COLO668 (cell line): ENCODE measurements around the gene LHFPL6.
"Not testable (repeated sequence)": the region's sequence is repeated elsewhere in the genome, so short reads cannot be mapped to it uniquely, and the experiment has no call there.

ENCODE experiments used
- DNase-seq: peaks from one replicate; lab custom pipeline; 2025; ENCODE audit not compliant: unreplicated experiment; lab: John Stamatoyannopoulos, UW

Gene LHFPL6

DNA sequence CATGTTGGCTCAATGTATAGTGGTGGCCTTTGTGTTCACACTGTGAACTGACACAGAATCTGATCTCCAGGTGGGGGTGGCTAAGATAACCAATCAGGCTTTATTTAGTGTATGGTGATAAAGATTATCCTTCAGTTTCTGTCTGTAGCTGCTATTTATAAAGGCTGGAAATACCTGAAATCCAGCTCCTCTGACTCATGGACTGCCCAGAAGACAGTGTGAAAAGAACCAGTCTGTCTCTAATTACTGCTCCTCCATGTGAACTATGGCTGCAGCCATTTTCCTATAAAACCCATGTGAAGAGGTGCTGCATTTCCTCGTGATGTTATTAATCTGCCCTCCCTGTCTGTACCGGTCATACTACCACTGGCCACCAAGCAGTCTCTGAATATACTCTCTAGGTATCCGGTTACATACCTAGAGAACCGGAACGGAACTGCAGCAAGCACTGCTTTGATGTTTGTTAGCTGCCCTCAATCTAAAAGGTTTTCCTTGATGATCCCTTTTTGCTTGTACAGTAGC is 238.0 kb downstream of the LHFPL6 start:
- DNase-seq = peak; percentile 80

DNA sequence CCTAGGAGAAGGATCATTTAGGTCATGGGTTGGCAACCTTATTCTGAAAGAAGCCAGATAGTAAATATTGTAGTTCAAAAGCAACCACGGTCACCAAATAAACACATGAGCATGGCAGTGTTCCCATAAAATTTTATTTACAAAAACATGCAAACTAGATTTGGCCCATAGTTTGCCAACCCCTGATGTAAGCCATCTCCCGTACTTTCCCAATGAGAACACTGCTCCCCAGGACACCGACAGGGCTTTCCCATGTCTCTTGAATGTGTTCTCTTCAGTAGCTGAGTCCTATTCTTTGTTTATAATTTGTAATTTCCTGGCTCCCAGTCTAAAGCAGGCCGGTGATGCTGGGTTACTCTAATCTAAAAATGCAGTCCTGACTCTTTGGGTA is 239.6 kb downstream of the LHFPL6 start:
- DNase-seq = no peak

DNA sequence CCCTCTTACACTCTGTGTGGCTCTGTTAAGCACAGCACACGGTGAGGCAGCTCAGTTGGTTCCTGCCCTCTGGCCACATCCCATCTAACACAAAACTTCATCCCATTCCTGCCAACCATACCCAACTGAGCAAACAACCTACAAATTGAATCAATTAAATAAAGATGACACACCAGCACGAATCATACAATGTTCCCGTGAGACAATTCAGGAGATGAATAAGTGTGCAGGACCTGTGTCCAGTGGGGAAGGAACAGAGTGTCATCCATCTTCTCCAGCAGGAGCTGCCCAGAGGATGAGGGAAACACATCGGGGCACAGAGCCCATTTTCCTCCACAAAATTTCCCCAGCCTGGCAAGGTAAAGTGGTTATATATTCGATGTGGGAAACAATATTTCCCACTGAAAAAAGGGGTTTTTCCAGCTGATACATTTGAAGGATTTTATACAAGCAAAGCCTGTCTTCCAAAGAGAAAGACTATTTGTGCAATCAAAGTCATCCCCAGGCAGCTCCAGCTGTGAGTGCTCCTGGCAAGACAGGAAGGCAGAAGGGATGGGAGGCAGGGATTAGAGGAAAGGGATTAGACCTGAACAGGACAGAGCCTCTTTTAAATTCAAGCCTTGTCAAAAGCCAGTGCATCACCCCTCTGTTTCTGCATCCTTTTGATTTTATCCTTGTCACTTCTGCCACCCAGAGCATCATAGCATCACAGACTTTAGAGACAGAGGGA is 240.2 kb downstream of the LHFPL6 start:
- DNase-seq = no peak

DNA sequence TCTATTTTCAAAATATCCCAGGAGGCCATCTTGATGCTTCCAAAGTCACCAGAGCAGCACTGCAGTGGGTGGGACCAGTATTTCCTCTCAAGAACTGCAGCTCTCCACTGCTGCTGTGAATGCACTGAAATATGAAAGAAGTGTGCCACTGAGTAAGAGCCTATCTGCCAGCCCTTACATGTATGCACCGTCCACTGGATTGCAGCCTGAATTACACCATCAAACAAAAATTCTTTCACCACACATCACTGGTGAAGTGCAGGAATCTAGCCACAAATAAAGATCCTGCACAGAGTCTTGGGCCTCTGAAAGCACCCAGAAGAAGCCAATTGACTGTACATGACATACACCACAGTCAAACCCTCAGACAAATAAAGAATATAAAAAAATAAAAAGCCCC is 249.0 kb downstream of the LHFPL6 start:
- DNase-seq = no peak

DNA sequence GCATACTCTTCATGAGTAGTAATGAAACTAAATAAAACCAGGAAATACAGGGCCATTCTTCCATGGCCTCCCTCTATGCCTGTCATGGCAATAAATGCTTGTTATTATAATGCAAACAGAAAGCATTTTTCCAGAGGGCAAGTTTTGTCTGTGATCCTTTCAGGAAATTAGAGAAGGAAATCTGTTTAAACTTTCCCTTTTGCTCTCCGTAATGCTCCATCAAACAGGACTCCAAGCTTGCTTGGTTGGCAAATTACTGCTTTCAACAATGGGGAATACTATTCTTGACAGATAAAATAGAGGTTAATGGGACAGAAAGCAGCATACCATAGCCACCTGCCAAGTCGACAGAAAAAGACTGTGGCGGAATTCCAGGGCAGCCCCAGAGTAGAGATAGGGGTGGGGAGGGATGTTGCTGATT is 252.5 kb downstream of the LHFPL6 start:
- DNase-seq = no peak

DNA sequence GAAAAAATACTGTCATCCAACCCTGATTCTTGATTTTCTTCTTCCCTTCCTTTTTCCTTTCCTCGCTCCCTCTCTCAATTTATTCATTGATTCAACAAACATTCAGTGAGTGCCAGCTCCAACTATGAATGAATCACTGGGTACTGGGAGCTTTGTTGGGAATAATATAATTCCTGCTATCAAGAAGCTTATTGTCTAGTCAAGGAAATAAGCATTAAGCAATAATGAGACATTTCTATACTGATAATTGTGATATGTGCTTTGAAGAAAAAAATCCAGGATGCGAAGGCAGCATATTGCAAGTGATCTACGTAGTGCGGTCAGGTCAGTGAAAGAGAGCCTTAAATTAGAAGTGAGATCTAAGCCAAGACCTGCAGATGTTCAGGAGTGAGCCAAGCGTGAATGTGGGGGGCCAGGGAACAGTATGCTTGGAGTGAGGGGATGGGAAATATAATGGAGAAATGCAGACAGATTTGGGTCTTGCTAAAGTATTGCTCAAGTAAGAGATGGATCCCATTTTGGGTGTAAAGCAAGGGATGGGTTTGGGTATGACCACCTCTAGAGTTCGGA is 253.5 kb downstream of the LHFPL6 start:
- DNase-seq = no peak

DNA sequence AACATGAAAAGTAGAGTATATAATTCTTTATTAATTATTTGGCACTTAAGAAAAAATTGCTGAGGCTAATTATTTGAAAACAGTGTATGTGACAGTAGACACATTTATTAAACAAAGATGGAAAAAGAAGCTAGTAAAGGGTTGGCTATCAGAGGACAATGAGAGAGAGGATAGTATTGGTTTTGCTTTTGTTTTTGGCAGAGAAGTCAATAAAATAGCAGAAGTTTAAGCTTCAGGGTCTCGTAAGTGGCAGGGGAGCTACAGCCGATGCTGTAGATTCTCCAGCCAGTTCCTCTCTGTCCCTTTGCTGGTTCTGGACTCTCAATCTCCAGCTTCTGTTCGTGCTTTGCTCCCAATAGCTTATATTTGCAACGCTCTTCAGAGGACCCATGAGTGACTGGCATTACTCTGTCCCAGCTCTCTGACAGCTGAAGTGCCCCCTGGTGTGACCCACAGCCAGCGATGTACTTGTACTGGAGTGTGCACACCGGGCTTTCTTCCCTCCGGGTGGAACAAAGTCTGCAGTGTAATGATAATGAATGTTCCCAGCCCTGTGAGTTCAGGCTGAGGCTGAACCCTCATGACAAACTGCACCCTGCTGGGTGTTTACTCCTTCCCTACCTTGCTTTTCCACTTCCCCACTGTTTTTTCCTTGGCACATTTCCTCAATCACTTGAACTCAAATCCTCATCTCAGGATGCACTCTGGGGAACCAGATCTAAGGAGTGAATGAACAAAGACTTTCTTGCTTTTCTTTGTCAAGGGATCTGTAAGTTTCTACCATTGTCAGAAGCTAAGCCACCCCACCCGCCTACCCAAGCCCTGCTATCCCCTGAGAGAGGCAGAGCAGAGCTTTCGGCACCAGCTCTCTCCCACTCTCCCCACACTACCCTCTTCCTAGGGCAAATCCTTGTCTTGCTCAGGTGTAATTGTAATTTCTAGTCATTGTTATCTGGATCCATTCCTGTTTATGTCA is 254.8 kb downstream of the LHFPL6 start:
- no peak for DNase-seq

DNA sequence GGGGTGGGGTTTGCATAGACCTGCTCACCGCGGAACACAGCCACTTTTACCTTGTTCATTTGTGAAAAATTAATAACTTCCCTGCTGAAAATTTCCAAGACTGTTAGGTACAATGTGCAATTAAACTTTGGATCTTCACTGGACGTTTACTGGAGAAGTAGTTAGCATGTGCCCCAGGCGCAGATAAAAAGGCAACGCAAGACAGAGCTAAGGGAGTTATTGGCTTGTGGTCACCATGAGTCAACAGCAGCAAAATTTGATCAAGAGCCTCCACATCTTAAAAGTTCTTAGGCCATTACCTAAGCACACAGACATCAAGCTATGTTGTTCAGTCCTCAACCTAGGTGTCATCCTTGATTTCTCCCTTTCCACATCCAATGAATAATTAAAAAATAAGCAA is 257.0 kb downstream of the LHFPL6 start:
- no peak for DNase-seq

DNA sequence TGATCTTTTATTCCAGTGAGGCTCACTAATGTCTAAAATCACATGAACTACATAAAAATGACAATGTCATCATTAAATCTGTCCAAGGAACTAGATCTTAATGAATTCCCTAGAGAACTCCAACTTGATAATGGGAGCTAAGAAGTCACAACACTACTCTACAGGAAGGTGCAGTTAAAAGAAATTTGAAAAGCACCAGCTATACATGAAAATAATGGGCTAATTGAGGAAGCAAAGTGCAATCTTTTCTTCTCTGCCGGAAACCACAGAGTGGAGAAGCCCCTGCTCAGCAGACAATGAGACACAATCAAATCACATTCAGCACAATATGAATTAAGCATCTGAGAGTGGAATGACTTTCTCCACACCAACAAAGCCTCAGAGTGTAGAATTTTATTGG is 261.7 kb downstream of the LHFPL6 start:
- no peak for DNase-seq

DNA sequence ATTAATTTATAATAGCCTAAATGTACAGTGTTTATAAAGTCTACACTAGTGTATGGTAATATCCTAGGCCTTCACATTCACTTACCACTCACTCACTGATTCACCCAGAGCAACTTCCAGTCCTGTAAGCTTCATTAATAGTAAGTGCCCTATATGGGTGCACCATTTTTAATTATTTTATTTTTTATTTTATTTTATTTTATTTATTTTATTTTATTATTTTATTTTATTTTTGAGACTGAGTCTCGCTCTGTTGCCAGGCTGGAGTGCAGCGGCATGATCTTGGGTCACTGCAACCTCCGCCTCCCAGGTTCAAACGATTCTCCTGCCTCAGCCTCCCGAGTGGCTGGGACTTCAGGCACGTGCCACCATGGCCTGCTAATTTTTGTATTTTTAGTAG is 264.9 kb downstream of the LHFPL6 start:
- DNase-seq = not testable (repeated sequence)

DNA sequence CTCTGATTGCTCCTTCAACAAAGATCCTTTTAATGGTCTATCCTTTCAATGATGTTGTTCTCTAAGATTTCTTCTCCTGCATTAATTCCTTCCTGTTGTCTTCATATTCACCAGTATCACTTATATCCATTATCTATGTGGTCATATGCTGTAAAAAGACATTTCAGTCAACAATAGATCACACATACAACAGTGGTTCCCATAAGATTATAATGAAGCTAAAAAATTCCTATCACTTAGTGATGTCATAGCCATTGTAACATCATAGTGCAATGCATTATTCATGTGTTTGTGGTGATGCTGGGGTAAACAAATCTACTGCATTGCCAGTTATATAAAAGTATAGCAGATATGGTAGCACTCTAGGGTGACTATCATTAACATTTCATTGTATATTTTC is 266.1 kb downstream of the LHFPL6 start:
- no peak for DNase-seq

DNA sequence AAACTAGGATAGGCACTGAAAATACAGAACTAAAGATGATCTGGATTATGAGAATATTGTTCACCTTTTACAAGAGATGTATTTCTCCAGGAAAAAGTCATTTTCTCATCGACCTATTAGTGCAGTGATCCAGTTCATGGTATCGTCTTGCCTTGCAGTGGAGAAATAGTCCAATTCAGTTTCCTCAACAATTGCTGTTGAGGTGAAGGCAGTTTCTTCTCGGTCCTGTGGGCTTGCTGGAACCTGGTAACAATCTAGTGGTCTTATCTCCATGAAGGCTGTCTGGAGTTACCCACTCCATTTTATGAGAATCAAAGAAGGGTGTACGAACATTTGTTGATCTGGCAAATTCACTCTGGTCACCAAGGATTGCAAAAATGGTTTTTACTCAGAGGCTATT is 266.8 kb downstream of the LHFPL6 start:
- DNase-seq = no peak

DNA sequence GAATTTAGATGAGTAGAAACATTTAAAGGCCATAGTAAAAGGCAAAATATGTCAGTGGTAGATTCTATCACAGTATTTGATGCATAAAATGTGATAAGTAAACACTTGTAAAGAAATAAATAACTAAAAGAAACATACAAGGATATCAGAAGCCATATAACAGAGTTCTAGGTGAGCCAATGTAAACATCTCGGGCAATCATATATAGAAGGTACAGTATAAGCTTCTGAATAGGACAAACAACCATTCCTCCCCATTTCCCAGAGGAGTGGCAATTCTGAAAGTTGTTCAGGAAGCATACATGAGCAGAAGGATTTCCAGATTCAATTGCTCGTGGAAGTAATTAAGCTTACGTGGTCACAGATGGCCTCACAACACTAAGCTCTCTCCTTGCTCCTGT is 267.3 kb downstream of the LHFPL6 start:
- no peak for DNase-seq

DNA sequence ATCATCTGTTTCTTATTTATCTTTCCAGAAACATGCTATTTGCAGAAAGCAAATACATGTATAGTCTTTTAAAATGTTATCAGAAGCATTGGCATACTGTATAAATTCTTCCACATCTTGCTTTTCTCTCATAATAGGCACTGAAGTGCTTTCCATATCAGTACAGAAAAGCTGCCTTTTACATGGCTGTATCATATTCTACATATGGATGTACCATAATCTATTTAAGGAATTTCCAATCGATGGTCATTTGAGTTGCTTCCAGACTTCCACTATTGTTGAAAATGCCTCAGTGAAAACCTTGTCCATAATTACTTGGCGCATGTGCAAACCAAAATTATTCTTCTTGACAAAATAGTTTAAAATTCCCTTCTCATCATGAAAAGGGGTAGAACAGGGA is 272.5 kb downstream of the LHFPL6 start:
- DNase-seq = no peak

DNA sequence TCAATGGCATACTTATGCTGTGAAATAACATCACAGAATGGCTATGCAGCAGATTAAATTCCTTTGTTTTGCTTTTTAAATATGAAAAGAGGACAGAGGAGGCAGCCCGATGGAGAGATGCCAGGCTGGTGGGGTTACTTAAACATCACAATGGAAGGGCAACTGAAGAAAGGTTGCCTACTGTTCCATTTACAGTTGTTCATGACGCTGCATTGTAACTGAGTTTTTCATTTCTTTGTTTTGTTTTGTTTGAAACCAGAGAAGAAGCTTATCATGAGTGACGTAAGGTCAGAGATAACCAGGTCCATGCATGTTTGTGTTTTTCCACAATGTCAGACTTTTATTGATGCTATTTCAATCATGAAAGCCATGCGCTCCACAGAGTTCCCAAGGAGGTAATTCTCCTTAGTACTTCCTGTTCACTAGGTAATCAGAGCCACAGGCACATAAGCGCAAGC is 273.8 kb downstream of the LHFPL6 start:
- DNase-seq = no peak

DNA sequence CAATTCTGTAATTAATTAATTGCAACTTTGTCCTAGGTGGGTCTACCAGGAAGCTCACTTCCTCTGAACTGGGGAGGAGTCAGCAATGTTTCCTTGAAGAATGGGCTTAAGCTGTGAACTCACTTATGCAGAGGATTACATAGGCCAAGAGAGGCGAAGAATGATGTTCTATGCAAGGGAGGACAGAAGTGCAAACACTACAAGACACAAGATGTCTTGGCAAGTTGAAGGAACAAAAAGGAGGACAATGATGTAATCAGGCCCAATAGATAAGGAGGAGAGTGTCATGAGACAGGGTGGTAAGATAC is 275.9 kb downstream of the LHFPL6 start:
- DNase-seq = no peak

DNA sequence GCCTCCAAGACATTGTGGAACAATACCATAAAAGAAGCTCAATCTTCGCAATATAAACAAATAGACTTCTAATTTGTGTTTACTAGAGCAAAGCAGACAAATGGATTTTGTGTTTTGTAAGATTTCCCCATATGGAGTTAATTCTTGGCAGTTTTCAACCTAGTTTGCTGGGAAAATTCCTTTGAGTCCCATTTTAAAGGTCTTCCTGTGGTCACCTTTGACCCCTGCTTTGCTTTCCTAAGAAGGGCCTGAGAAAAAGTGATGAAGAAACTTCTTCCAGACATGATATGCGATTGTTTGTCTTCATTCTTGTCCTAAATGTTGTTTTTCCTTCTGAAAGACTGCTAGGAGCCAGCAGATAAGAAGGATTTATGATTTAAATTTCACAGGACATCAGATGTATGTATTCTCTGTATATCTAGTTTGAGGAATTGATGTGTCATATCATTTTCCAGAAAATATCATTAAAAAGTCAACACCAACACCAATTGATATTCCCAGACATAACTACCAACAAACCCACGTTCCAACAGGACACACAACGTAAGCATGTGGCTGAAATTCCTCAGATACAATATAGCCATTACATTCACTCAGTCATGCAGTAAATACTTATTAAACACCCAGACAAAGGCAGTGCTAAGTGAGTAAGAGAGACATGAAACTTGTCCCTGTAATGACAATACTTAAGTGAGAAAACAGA is 276.4 kb downstream of the LHFPL6 start:
- no peak for DNase-seq

DNA sequence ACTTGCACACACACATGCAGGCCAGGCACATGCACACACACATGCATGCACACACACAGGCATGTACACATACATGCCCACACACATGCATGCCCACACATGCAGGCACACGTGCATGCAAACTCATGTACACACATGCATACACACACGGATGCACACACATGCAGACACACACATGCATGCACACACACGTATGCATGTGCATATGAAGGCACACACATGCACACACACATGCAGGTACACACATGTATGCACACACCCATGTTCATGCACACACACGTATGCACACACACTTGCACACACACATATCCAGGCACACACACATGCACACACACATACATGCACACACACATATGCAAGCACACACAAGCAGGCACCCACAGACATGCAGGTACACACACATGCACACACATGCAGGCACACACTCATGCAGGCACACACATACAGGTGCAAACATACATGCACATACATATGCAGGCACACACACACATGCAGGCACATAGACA is 278.1 kb downstream of the LHFPL6 start:
- no peak for DNase-seq

DNA sequence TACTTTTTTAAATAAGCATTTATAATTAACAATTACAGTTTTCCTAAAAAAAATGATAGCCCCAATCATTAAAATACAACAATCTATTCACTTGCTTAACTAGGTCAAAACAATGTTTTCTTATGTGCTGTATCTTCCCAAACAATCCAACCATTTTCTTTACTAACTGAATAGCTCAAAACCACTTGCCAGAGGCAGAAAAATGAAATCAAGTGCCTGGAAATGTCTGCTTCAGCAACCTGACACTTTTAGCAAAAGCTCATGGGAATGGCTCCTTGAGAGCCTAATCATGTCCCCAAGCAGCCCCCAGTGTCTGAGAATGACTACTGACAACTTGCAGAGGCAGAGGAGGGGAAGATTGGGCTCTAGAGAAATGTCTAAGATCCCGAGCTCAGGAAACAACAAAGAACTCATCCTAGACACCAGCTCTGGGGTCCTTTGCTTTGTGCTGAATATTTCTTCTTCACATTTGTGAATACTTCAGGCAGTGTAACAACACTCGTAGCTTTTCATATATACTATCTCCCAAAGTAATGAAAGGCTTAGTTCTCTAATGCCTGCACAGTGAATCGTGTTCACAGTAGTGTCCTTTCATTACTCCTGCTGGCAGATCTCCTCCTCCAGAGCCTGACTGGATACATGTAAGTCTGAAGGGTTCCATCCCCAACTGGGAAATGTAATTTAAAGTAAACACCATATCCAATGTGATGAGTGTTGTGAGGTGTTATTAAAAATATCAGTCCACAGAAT is 280.0 kb downstream of the LHFPL6 start:
- no peak for DNase-seq

DNA sequence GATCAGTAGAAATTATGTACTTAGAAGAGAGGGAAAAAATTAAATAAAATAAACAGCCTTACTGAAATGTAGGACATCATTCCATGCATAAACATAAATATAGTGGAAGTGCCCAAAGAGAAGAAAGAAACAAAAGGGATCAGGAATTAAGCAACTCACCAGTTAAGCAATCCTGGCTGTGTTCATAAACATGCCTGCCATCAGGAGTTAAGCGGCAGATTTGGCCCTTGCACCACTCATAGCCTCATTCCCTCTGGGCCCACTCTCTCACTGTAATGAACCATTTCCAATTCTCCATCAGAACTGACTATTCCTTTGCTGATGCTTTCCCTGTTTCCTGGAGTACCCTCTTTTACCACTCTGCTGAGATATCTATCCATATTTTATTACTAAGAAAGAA is 281.4 kb downstream of the LHFPL6 start:
- DNase-seq = no peak
